DOHH2 (cell line): ENCODE data around the gene PCMT1.
"Not testable (repeated sequence)": the region's sequence is repeated elsewhere in the genome, so short reads cannot be mapped to it uniquely, and the experiment has no call there.

Source experiments
- H3F3A ChIP-seq: fragments of 200-600 bp; sonication (generic), shearing (Covaris generic); 2 replicates; pipeline ENCODE4 v1.6.0; 2016; ENCODE audit warnings: antibody characterized with exemption, mild to moderate bottlenecking; ENCODE audit not compliant: control insufficient read depth, insufficient read depth
- H3K27ac ChIP-seq: fragments of 200-600 bp; sonication (generic); 2 replicates; pipeline ENCODE4 v1.5.1; 2014; ENCODE audit warnings: low read depth, mild to moderate bottlenecking, low read length, moderate library complexity
- H3K27me3 ChIP-seq: fragments of 200-600 bp; sonication (generic); 2 replicates; pipeline ENCODE4 v1.6.1; 2014; ENCODE audit warnings: mild to moderate bottlenecking, low read length, mixed read lengths; ENCODE audit not compliant: control insufficient read depth
- H3K36me3 ChIP-seq: fragments of 200-600 bp; sonication (generic); 2 replicates; pipeline ENCODE4 v1.6.1; 2014; ENCODE audit warnings: mild to moderate bottlenecking, low read length, moderate library complexity, mixed read lengths; ENCODE audit not compliant: control insufficient read depth
- H3K4me1 ChIP-seq: fragments of 200-600 bp; sonication (generic); 2 replicates; pipeline ENCODE4 v1.6.1; 2014; ENCODE audit warnings: mild to moderate bottlenecking, low read length, mixed read lengths; ENCODE audit not compliant: control insufficient read depth
- H3K4me2 ChIP-seq: fragments of 200-600 bp; sonication (generic); 2 replicates; pipeline ENCODE4 v1.6.0; 2014; ENCODE audit warnings: mild to moderate bottlenecking, low read length, moderate library complexity
- H3K4me3 ChIP-seq: fragments of 200-600 bp; sonication (generic); 2 replicates; pipeline ENCODE4 v1.5.1; 2014; ENCODE audit warnings: mild to moderate bottlenecking, low read length, mixed read lengths
- H3K79me2 ChIP-seq: fragments of 200-600 bp; sonication (generic); 2 replicates; pipeline ENCODE4 v1.6.1; 2014; ENCODE audit warnings: mild to moderate bottlenecking, low read length, mixed read lengths; ENCODE audit not compliant: control insufficient read depth
- H3K9me2 ChIP-seq: fragments of 200-600 bp; sonication (generic); replicated peaks from 2 replicates; pipeline ENCODE4 v1.6.1; 2014; ENCODE audit warnings: mild to moderate bottlenecking, low read length, mixed read lengths; ENCODE audit not compliant: control insufficient read depth
- H3K9me3 ChIP-seq: fragments of 200-600 bp; sonication (generic); 2 replicates; pipeline ENCODE4 v1.6.1; 2014; ENCODE audit warnings: antibody characterized with exemption, low read length, mixed read lengths; ENCODE audit not compliant: control insufficient read depth, insufficient read depth
- H4K20me1 ChIP-seq: fragments of 200-600 bp; sonication (generic); 2 replicates; pipeline ENCODE4 v1.6.0; 2014; ENCODE audit warnings: low read depth, mild to moderate bottlenecking, antibody characterized with exemption, low read length, moderate library complexity; ENCODE audit not compliant: control insufficient read depth, insufficient read depth
- CTCF ChIP-seq: fragments of 200-600 bp; sonication (generic); IDR thresholded peaks from one replicate; pipeline ENCODE4 v1.5.1; 2014; ENCODE audit warnings: antibody characterized with exemption, mild to moderate bottlenecking, low read depth, low read length; ENCODE audit not compliant: poor library complexity, severe bottlenecking
- EZH2phosphoT487 ChIP-seq: fragments of 200-600 bp; sonication (generic); IDR thresholded peaks from 2 replicates; pipeline ENCODE4 v1.6.1; 2017; ENCODE audit warnings: borderline replicate concordance, mild to moderate bottlenecking, antibody characterized with exemption, low read length, moderate library complexity, mixed read lengths

The PCMT1 gene

GRCh38 chr6:149851461-149852110, 102.0 kb downstream of the PCMT1 start:
- Histone ChIP-seq H3K4me2 (peak overlapping the region; percentile 69), H3K79me2 (no peaks in the 10 kb centered on the region), H3K27me3 (no peaks in the 10 kb centered on the region), H3K9me3 (no peaks in the 10 kb centered on the region), H3K36me3 (no peaks in the 10 kb centered on the region), H3K9me2 (no peaks in the 10 kb centered on the region), H4K20me1 (no peaks in the 10 kb centered on the region), H3F3A (no peaks in the 10 kb centered on the region), H3K27ac (no peak overlapping the region), H3K4me3 (peak overlapping the region; percentile 61), H3K4me1 (peaks cover 17% of the 10 kb centered on the region)
- no peak for TF ChIP-seq CTCF
- TF ChIP-seq EZH2phosphoT487 = no peak

- TF ChIP-seq EZH2phosphoT487 (no peak), CTCF (no peak)
- no peaks in the 10 kb centered on the region for H3K36me3 ChIP-seq
- H3K9me3 ChIP-seq = no peaks in the 10 kb centered on the region
- peak overlapping the region; percentile 61 for H3K4me3 ChIP-seq
- peaks cover 17% of the 10 kb centered on the region for H3K4me1 ChIP-seq
- H3F3A ChIP-seq = no peaks in the 10 kb centered on the region
- no peaks in the 10 kb centered on the region for H3K9me2 ChIP-seq
- peak overlapping the region; percentile 69 for H3K4me2 ChIP-seq
- H3K27ac ChIP-seq = no peak overlapping the region
- H3K27me3 ChIP-seq = no peaks in the 10 kb centered on the region
- no peaks in the 10 kb centered on the region for H3K79me2 ChIP-seq
- H4K20me1 ChIP-seq = no peaks in the 10 kb centered on the region
Observed at GRCh38 chr6:149852180-149852579, 102.6 kb downstream of the PCMT1 start.

GRCh38 chr6:149852881-149853280, 103.3 kb downstream of the PCMT1 start:
- Histone ChIP-seq H4K20me1 (no peaks in the 10 kb centered on the region), H3K9me2 (no peaks in the 10 kb centered on the region), H3K4me3 (peak overlapping the region; percentile 61), H3K4me1 (peaks cover 17% of the 10 kb centered on the region), H3K27ac (no peak overlapping the region), H3K4me2 (peak overlapping the region; percentile 69), H3F3A (no peaks in the 10 kb centered on the region), H3K27me3 (no peaks in the 10 kb centered on the region), H3K79me2 (no peaks in the 10 kb centered on the region), H3K9me3 (no peaks in the 10 kb centered on the region), H3K36me3 (no peaks in the 10 kb centered on the region)
- TF ChIP-seq CTCF (no peak), EZH2phosphoT487 (no peak)

- not testable (repeated sequence) for H3K9me3 ChIP-seq, H4K20me1 ChIP-seq, H3K9me2 ChIP-seq, H3K79me2 ChIP-seq, H3F3A ChIP-seq, H3K27me3 ChIP-seq, H3K27ac ChIP-seq, H3K4me2 ChIP-seq, H3K36me3 ChIP-seq, H3K4me3 ChIP-seq
- H3K4me1 ChIP-seq = peaks cover 17% of the 10 kb centered on the region
Observed at GRCh38 chr6:149854017-149854416, 104.5 kb downstream of the PCMT1 start.
